CD4-positive, alpha-beta T cell treated with Interleukin-15 for 1 hour (primary cell): Measurements from ENCODE around the gene PPIF.

Experiments
- DNase-seq: peaks from one replicate; pipeline ENCODE4 v3.0.0-alpha.2; 2020

Gene PPIF

DNA sequence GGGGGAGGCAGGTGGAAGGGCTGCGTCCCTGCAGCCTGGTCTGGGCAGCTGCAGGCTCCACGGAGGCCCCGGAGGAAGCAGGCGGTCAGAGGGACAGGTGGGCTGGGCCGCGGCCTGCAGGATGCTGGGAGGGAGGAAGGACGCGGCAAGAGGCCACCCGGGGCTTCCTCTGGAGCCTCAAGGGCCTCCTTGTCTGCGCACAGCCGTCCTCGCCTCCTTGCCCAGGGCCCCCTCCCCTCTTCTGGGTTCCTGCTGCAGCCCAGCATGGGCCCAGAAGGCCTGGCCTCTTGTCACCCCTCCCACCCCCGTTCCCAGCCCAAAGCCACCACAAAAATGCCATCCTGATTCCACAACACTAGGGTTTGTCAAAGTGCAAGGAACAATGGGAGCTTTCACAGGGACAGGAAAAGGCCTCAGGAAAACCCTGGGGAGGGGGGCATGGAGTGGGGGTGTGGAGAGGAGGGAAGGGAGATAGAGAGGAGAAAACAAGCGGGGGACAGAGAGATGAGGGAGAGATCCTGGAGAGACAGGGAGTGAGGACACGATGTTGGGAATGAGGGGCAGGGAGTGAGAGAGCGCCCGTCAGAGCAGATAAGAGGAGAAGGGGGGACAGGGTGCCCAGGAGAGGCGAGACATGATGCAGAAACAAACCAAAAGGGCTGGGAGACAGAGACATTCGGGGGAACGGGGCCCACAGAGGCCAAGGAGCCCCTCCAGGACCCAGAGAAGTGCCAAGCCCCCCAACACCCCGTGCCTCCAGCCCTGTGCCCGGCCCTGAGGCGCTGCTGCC is 56.4 kb downstream of the PPIF start:
- no peak for DNase-seq

DNA sequence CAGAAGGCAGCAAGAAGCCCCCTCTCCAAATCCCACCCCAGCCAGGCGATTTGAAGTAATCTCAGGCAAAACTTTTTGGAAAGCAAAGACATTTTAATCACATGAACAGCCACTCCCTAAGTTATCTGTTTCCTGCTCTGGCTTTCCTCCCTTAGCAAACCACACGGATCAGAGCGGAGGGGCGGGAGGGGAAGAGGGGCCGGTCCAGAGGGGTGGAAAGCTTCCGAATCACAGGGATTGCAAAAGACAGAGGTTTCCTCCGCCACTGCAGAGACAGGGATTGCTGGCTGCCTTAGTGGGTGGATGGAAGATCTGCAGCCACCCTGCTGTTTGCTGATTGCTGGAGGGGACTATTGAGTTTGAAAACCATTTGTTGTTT is 57.0 kb downstream of the PPIF start:
- DNase-seq: no peak

DNA sequence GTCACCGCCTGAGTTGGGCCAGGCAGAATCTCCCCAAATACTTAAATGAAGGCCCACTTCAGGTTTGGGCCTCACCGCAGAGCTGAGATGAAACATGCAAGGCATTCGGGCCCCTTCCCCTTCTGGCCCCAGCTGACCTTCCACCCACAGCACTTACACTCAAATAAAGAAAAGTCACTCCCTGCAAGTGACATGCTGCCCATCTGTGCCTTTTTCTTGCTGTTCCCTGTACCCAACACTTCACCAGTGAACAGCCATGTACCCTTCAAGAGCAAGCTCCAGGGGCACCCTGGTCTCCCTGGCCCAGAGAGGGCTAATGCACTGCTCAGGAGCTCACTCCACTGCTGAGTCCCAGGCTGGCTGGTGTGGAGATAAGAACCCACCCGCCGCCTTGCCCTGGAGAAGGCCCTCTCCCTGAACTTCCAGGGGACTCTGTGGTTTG is 57.4 kb downstream of the PPIF start:
- no peak for DNase-seq
